Measurements from ENCODE around the gene OR10V1.

The OR10V1 gene

DNA sequence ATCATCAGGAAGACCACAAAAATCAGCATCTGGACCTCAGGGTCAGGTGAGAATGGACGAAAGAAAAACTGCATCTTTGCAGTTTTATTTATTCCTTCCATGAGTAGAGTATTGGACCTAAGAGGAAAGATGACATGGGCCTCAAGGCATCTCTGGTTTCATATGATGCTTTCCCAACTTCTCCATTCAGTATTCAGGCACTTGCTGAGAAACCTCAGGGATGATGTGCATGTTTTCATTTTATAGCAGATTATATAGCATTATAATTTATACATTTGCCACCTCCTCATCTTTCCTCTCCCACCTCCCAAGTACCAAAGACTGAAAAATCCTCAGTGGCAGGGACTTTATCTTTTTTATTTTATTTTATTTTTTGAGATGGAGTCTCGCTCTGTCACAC is at the start of gene OR10V1:
TSS of gene OR10V1 (minus strand) at position 101 of the 400 bp plus-strand sequence. CDS start at position 101, 0 bp downstream.
- no peak for TF ChIP-seq CTCF (IDR thresholded peaks at IDR 0.05)

GRCh38 chr11:59761993-59762392 is 48.3 kb upstream of the OR10V1 start:
- Histone ChIP-seq H3K27ac (no peak overlapping the region), H3K4me3 (no peak overlapping the region)
- no peak for DNase-seq (ENCODE audit: low spot score)
- no peak for TF ChIP-seq CTCF (IDR thresholded peaks at IDR 0.05)

More for the DNA sequence above, at the start of gene OR10V1:
- DNase-seq (ENCODE audit: low spot score), result no peak
- H3K4me3 ChIP-seq, result no peak within 1 kb of the TSS
- no peak within 1 kb of the TSS for H3K27ac ChIP-seq

GRCh38 chr11:59760771-59761170 is 47.1 kb upstream of the OR10V1 start:
- DNase-seq (ENCODE audit: low spot score), result no peak
- Histone ChIP-seq H3K27ac (no peak overlapping the region), H3K4me3 (no peak overlapping the region)
- no peak for TF ChIP-seq CTCF (IDR thresholded peaks at IDR 0.05)

DNA sequence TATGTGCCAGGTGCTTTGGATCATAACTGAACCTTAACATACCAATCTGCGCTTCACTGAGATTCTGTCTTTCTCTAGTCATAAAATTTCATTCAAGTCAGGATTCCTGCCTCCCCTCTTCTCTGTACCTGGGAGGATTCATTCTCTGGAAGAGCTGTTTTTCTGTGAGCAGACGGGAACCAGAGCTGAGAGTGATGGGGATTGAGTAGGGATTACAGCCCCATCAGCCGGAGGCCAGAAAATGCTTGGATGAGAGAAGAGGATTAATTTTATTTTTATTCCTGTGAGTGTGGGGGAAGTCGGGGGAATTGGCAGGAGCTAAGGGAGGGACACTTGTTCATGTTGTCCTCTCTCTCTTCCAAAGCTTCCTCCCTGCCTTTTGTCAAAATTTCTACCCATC is 46.3 kb upstream of the OR10V1 start:
- no peak for TF ChIP-seq CTCF (IDR thresholded peaks at IDR 0.05)
- Histone ChIP-seq H3K27ac (no peak overlapping the region), H3K4me3 (no peak overlapping the region)
- no peak for DNase-seq (ENCODE audit: low spot score)

GRCh38 chr11:59758401-59759037 is 44.9 kb upstream of the OR10V1 start:
- H3K27ac ChIP-seq, result no peak overlapping the region
- DNase-seq (ENCODE audit: low spot score), result no peak
- no peak overlapping the region for H3K4me3 ChIP-seq
- no peak for TF ChIP-seq CTCF (IDR thresholded peaks at IDR 0.05)

GRCh38 chr11:59756845-59757244 is 43.2 kb upstream of the OR10V1 start:
- DNase-seq (ENCODE audit: low spot score), result no peak
- H3K4me3 ChIP-seq, result peak overlapping the region; percentile 79
- TF ChIP-seq CTCF (IDR thresholded peaks at IDR 0.05), result no peak
- H3K27ac ChIP-seq, result peak overlapping the region; percentile 83 to 89

DNA sequence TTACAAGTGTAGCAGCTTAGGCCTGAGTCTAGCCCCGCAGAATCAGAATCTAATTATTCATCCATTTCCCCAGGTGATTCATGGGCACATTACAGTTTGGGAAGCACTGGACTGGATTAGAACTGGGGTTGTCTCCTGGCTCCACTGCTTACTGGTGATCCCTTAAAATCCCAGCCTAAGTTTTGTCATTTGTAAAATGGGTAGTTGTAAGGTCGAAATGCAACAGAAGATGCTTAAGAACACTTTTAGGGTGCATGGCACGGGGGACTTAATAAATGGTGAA is 42.9 kb upstream of the OR10V1 start:
- peak overlapping the region; percentile 83 to 89 for H3K27ac ChIP-seq
- no peak for TF ChIP-seq CTCF (IDR thresholded peaks at IDR 0.05)
- DNase-seq (ENCODE audit: low spot score), result no peak
- peak overlapping the region; percentile 79 for H3K4me3 ChIP-seq
